Measurements from ENCODE around the gene PCDH11Y.
"Not testable (repeated sequence)": the region's sequence is repeated elsewhere in the genome, so short reads cannot be mapped to it uniquely, and the experiment has no call there.

The PCDH11Y gene

GRCh38 chrY:5000057-5000456 lies at the start of gene PCDH11Y:
Gene PCDH11Y, plus strand, starts transcription at chrY:5000296. Its CDS starts 56,804 bp downstream, at chrY:5057100.
- not testable (repeated sequence) for DNase-seq

GRCh38 chrY:4967894-4968293 lies 32.2 kb upstream of the PCDH11Y start:
- not testable (repeated sequence) for DNase-seq

- not testable (repeated sequence) for DNase-seq
These were observed 8.2 kb upstream of the PCDH11Y start for GRCh38 chrY:4991743-4992400.

GRCh38 chrY:4994892-4995291 lies 5.2 kb upstream of the PCDH11Y start:
- not testable (repeated sequence) for DNase-seq

GRCh38 chrY:5002476-5003184 lies 2.5 kb downstream of the PCDH11Y start:
- not testable (repeated sequence) for DNase-seq

- DNase-seq, result not testable (repeated sequence)
These were observed 39.0 kb downstream of the PCDH11Y start for GRCh38 chrY:5038972-5039523.

GRCh38 chrY:5083017-5083416 lies 82.9 kb downstream of the PCDH11Y start:
- not testable (repeated sequence) for DNase-seq

GRCh38 chrY:5182998-5183397 lies 182.9 kb downstream of the PCDH11Y start:
- not testable (repeated sequence) for DNase-seq

GRCh38 chrY:5215116-5215515 lies 215.0 kb downstream of the PCDH11Y start:
- DNase-seq, result not testable (repeated sequence)

GRCh38 chrY:5324931-5325330 lies 324.8 kb downstream of the PCDH11Y start:
- not testable (repeated sequence) for DNase-seq

GRCh38 chrY:5342220-5342619 lies 342.1 kb downstream of the PCDH11Y start:
- not testable (repeated sequence) for DNase-seq

GRCh38 chrY:5543705-5544104 lies 543.6 kb downstream of the PCDH11Y start:
- DNase-seq, result not testable (repeated sequence)

- DNase-seq, result not testable (repeated sequence)
These were observed 638.5 kb downstream of the PCDH11Y start for GRCh38 chrY:5638589-5638988.

GRCh38 chrY:5679265-5679664 lies 679.2 kb downstream of the PCDH11Y start:
- peak; percentile 6 for DNase-seq

- not testable (repeated sequence) for DNase-seq
These were observed 708.6 kb downstream of the PCDH11Y start for GRCh38 chrY:5708727-5709126.

- not testable (repeated sequence) for DNase-seq
These were observed 709.8 kb downstream of the PCDH11Y start for GRCh38 chrY:5709788-5710381.

- not testable (repeated sequence) for DNase-seq
These were observed 761.3 kb downstream of the PCDH11Y start for GRCh38 chrY:5761403-5761802.

GRCh38 chrY:5776485-5776884 lies 776.4 kb downstream of the PCDH11Y start:
- DNase-seq, result not testable (repeated sequence)

Data from islet precursor cell (in vitro differentiated cells).